ES-I3 (cell line): ENCODE data around the gene ZGRF1.
"Not testable (repeated sequence)": the region's sequence is repeated elsewhere in the genome, so short reads cannot be mapped to it uniquely, and the experiment has no call there.

ENCODE experiments used
- H3K36me3 ChIP-seq: 2 replicates; pipeline ENCODE4 v1.6.1; 2013; ENCODE audit warnings: mild to moderate bottlenecking, low read length, control low read depth, moderate library complexity; ENCODE audit not compliant: insufficient read depth
- H3K4me1 ChIP-seq: 2 replicates; pipeline ENCODE4 v1.6.1; 2013; ENCODE audit warnings: mild to moderate bottlenecking, control low read depth, low read length; ENCODE audit not compliant: insufficient read depth
- H3K9ac ChIP-seq: 2 replicates; pipeline ENCODE4 v1.6.1; 2013; ENCODE audit warnings: low read depth, mild to moderate bottlenecking, low read length, moderate library complexity
- H3K9me3 ChIP-seq: 2 replicates; pipeline ENCODE4 v1.6.1; 2013; ENCODE audit warnings: mild to moderate bottlenecking, low read length, moderate library complexity; ENCODE audit not compliant: control insufficient read depth, insufficient read depth

ZGRF1 gene

GRCh38 chr4:112649055-112649408 is 12.3 kb upstream of the ZGRF1 start:
- Histone ChIP-seq H3K9ac (peak overlapping the region; percentile 84), H3K36me3 (peaks cover 15% of the 10 kb centered on the region)

GRCh38 chr4:112648263-112649054 is 11.8 kb upstream of the ZGRF1 start:
- Histone ChIP-seq H3K9ac (peak overlapping the region; percentile 84), H3K9me3 (0 out of 2 replicates have a peak, but pooled peaks cover 4% of the 10 kb centered on the region), H3K36me3 (peaks cover 15% of the 10 kb centered on the region), H3K4me1 (peaks cover 6% of the 10 kb centered on the region)

More at GRCh38 chr4:112649055-112649408, 12.3 kb upstream of the ZGRF1 start:
- 0 out of 2 replicates have a peak, but pooled peaks cover 4% of the 10 kb centered on the region for H3K9me3 ChIP-seq
- H3K4me1 ChIP-seq = peaks cover 12% of the 10 kb centered on the region

GRCh38 chr4:112647785-112648184 is 11.1 kb upstream of the ZGRF1 start:
- Histone ChIP-seq H3K4me1 (peaks cover 3% of the 10 kb centered on the region; the same call in 1 of the 2 replicates), H3K36me3 (peaks cover 15% of the 10 kb centered on the region), H3K9me3 (0 out of 2 replicates have a peak, but pooled peaks cover 4% of the 10 kb centered on the region), H3K9ac (peak overlapping the region; percentile 84)

GRCh38 chr4:112646632-112647537 is 10.2 kb upstream of the ZGRF1 start:
- Histone ChIP-seq H3K4me1 (no peaks in the 10 kb centered on the region), H3K36me3 (peaks cover 15% of the 10 kb centered on the region), H3K9ac (peak overlapping the region; percentile 84), H3K9me3 (0 out of 2 replicates have a peak, but pooled peaks cover 4% of the 10 kb centered on the region)

- Histone ChIP-seq H3K9ac (peak overlapping the region; percentile 84), H3K9me3 (0 out of 2 replicates have a peak, but pooled peaks cover 4% of the 10 kb centered on the region), H3K36me3 (peaks cover 15% of the 10 kb centered on the region), H3K4me1 (no peaks in the 10 kb centered on the region)
Observed at GRCh38 chr4:112645541-112646329, 9.0 kb upstream of the ZGRF1 start.

- H3K36me3 ChIP-seq = peaks cover 15% of the 10 kb centered on the region
- H3K9me3 ChIP-seq, H3K4me1 ChIP-seq, H3K9ac ChIP-seq: not testable (repeated sequence)
Observed at GRCh38 chr4:112644595-112645535, 8.2 kb upstream of the ZGRF1 start.

GRCh38 chr4:112642526-112642925 is 5.8 kb upstream of the ZGRF1 start:
- H3K4me1 ChIP-seq = peaks cover 5% of the 10 kb centered on the region
- H3K9me3 ChIP-seq = 0 out of 2 replicates have a peak, but pooled peaks cover 4% of the 10 kb centered on the region
- peaks cover 7% of the 10 kb centered on the region for H3K36me3 ChIP-seq
- no peak overlapping the region for H3K9ac ChIP-seq

- peaks cover 12% of the 10 kb centered on the region for H3K4me1 ChIP-seq
- H3K36me3 ChIP-seq = no peaks in the 10 kb centered on the region; the same call in 1 of the 2 replicates
- H3K9ac ChIP-seq = peak overlapping the region; percentile 94
- H3K9me3 ChIP-seq = no peaks in the 10 kb centered on the region
Observed at GRCh38 chr4:112637552-112637866, 800 bp upstream of the ZGRF1 start.

- H3K9ac ChIP-seq = peak overlapping the region; percentile 7; the same call in 1 of the 2 replicates
Observed at GRCh38 chr4:112633477-112634235, 3.1 kb downstream of the ZGRF1 start.

GRCh38 chr4:112626228-112626627 is 10.5 kb downstream of the ZGRF1 start:
- no peak overlapping the region for H3K9ac ChIP-seq
- peaks cover 7% of the 10 kb centered on the region for H3K36me3 ChIP-seq
- no peaks in the 10 kb centered on the region for H3K9me3 ChIP-seq
- H3K4me1 ChIP-seq = no peaks in the 10 kb centered on the region

More at GRCh38 chr4:112633477-112634235, 3.1 kb downstream of the ZGRF1 start:
- Histone ChIP-seq H3K36me3 (peaks cover 10% of the 10 kb centered on the region), H3K4me1 (peaks cover 12% of the 10 kb centered on the region), H3K9me3 (no peaks in the 10 kb centered on the region)

- Histone ChIP-seq H3K9me3 (no peaks in the 10 kb centered on the region; the same call in 1 of the 2 replicates), H3K36me3 (peaks cover 16% of the 10 kb centered on the region), H3K4me1 (no peaks in the 10 kb centered on the region), H3K9ac (no peak overlapping the region)
Observed at GRCh38 chr4:112616984-112617383, 19.7 kb downstream of the ZGRF1 start.

- not testable (repeated sequence) for H3K9ac ChIP-seq, H3K4me1 ChIP-seq, H3K9me3 ChIP-seq
- peaks cover 12% of the 10 kb centered on the region for H3K36me3 ChIP-seq
Observed at GRCh38 chr4:112612814-112613213, 23.9 kb downstream of the ZGRF1 start.
